K562 (cell line): ENCODE data around the gene PLXNA2. TPM values are rescaled to one million over a fixed set of nuclear protein-coding genes. Genes with fewer than 3 reads are reported as not detected.

Experiments used
- ATAC-seq: fragments of 200-7000 bp; cut with Tn5 transposase; 3 replicates; pipeline ENCODE4 v1.9.1; 2020; ENCODE audit warnings: moderate library complexity
- BruUV-seq: library from RNA; stranded (reverse); fragments of 400-500 nt; replicated peaks from 2 replicates; lab custom pipeline; 2021; lab: Mats Ljungman, UMichigan
- CTCF ChIA-PET: fragments of 300-600 bp; formaldehyde crosslinking; extraction: SDS; loops from one replicate; lab custom pipeline; 2021; ENCODE audit warnings: low intra/inter-chr PET ratio; lab: Yijun Ruan, JAX
- POLR2A ChIA-PET: fragments of 300-600, 350-650 bp; sonication (Branson Sonifier 250); formaldehyde crosslinking; extraction: SDS; loops from one replicate; lab custom pipeline; 2021; ENCODE audit warnings: antibody characterized with exemption, inconsistent platforms; lab: Yijun Ruan, JAX
- DNase-seq, 4 experiments: peaks; one replicate each; pipeline versions ENCODE4 v3.0.0 to v3.0.0-alpha.2; 2011 to 2018; ENCODE audit warnings: low spot score in 3 of 4, mixed read lengths in 3 of 4; ENCODE audit errors: extremely low read depth in 1 of 4
- FAIRE-seq: peaks from 2 replicates; lab custom pipeline; 2011; peaks lifted over from hg19 to GRCh38; lab: Jason Lieb, UNC
- H2AFZ ChIP-seq: 2 replicates; pipeline ENCODE4 v1.6.0; 2011; ENCODE audit warnings: low read depth, low read length, control low read depth, inconsistent platforms
- H3K27ac ChIP-seq: fragments of 200-600 bp; 3 replicates; pipeline ENCODE4 v1.8.0; 2011; ENCODE audit warnings: low read depth, mild to moderate bottlenecking, control low read depth, inconsistent platforms, low read length, moderate library complexity, mixed read lengths; ENCODE audit errors: extremely low read depth
- H3K27me3 ChIP-seq, 2 experiments: fragments of 300-600 bp in 1 of 2; 2 replicates in 1 of 2; 3 replicates in 1 of 2; pipeline versions ENCODE4 v1.6.0 to v1.8.0; 2011; ENCODE audit warnings: inconsistent platforms in 2 of 2, low read length in 2 of 2, mild to moderate bottlenecking in 1 of 2, mixed read lengths in 1 of 2, moderate library complexity in 1 of 2; ENCODE audit not compliant: control insufficient read depth in 2 of 2, insufficient read depth in 2 of 2
- H3K36me3 ChIP-seq: fragments of 300-600 bp; 3 replicates; pipeline ENCODE4 v1.8.0; 2011; ENCODE audit warnings: mild to moderate bottlenecking, low read length, inconsistent platforms; ENCODE audit not compliant: control insufficient read depth, insufficient read depth
- H3K4me1 ChIP-seq, 2 experiments: fragments of 200-600 bp in 1 of 2; replicated peaks in 1 of 2; 2 replicates in 1 of 2; 3 replicates in 1 of 2; pipeline versions ENCODE4 v1.5.1 to v1.8.0; 2011; ENCODE audit warnings: inconsistent platforms in 2 of 2, low read length in 2 of 2, mild to moderate bottlenecking in 1 of 2, mixed read lengths in 1 of 2, moderate library complexity in 1 of 2; ENCODE audit not compliant: control insufficient read depth in 2 of 2, insufficient read depth in 2 of 2
- H3K4me2 ChIP-seq: 2 replicates; pipeline ENCODE4 v1.6.1; 2011; ENCODE audit warnings: low read length, control low read depth, inconsistent platforms, mixed read lengths; ENCODE audit not compliant: insufficient read depth
- H3K4me3 ChIP-seq: fragments of 200-600 bp; sonication (generic), shearing (Covaris generic); 2 replicates; pipeline ENCODE4 v1.5.1; 2016; ENCODE audit warnings: control low read depth, inconsistent platforms
- H3K79me2 ChIP-seq: fragments of 200-600 bp; 3 replicates; pipeline ENCODE4 v1.8.0; 2011; ENCODE audit warnings: low read length, inconsistent platforms; ENCODE audit not compliant: control insufficient read depth, insufficient read depth
- H3K9ac ChIP-seq, 2 experiments: 2 replicates each; pipeline versions ENCODE4 v1.6.0 to v1.6.1; 2011; ENCODE audit warnings: low read depth in 2 of 2, low read length in 2 of 2, control low read depth in 1 of 2, inconsistent platforms in 1 of 2, mild to moderate bottlenecking in 1 of 2, mixed read lengths in 1 of 2; ENCODE audit not compliant: insufficient read depth in 1 of 2
- H3K9me1 ChIP-seq: one replicate; pipeline ENCODE4 v1.6.0; 2011; ENCODE audit warnings: inconsistent platforms, mild to moderate bottlenecking, low read length, moderate library complexity; ENCODE audit not compliant: control insufficient read depth, insufficient read depth
- H3K9me3 ChIP-seq: replicated peaks from 2 replicates; pipeline ENCODE4 v1.5.1; 2011; ENCODE audit warnings: low read depth, low read length, inconsistent platforms; ENCODE audit not compliant: control insufficient read depth, insufficient read depth
- H4K20me1 ChIP-seq: replicated peaks from 2 replicates; pipeline ENCODE4 v1.6.1; 2011; ENCODE audit warnings: low read length, inconsistent platforms, mixed read lengths; ENCODE audit not compliant: control insufficient read depth, insufficient read depth
- CREBBP ChIP-seq: IDR thresholded peaks from one replicate; pipeline ENCODE4 v1.6.1; 2012; ENCODE audit warnings: low read depth, mild to moderate bottlenecking, control low read depth, inconsistent platforms, low read length
- DIDO1 ChIP-seq: fragments of 450-650 bp; IDR thresholded peaks from 2 replicates; pipeline ENCODE4 v1.6.1; 2016; ENCODE audit warnings: low read depth, missing biosample characterization, missing genetic modification characterization
- ELK3 ChIP-seq: fragments of 450-650 bp; formaldehyde crosslinking; IDR thresholded peaks from 2 replicates; pipeline ENCODE4 v1.4.0; 2020; ENCODE audit warnings: mild to moderate bottlenecking
- MAFK ChIP-seq: IDR thresholded peaks from 2 replicates; pipeline ENCODE4 v1.6.1; 2011; ENCODE audit warnings: low read length, improper control_type of control experiment
- MAZ ChIP-seq, 2 experiments: fragments of 450-650 bp in 1 of 2; sonication (generic) in 1 of 2; formaldehyde crosslinking; IDR thresholded peaks in 1 of 2; conservative IDR thresholded peaks in 1 of 2; 2 replicates each; pipeline versions ENCODE4 v1.4.0 to v1.5.0; 2020; ENCODE audit warnings: mild to moderate bottlenecking in 1 of 2, missing genetic modification reagents in 1 of 2
- MBD2 ChIP-seq: sonication (generic); IDR thresholded peaks from 2 replicates; pipeline ENCODE4 v1.6.1; 2016; ENCODE audit warnings: low read depth, borderline replicate concordance
- MCM3 ChIP-seq: fragments of 450-650 bp; IDR thresholded peaks from 2 replicates; pipeline ENCODE4 v1.6.1; 2016
- SAP30 ChIP-seq: fragments of 200-600 bp; sonication (generic); IDR thresholded peaks from 2 replicates; pipeline ENCODE4 v1.6.1; 2012; ENCODE audit warnings: borderline replicate concordance, low read depth, mild to moderate bottlenecking, moderate library complexity, low read length, control low read depth, inconsistent platforms; ENCODE audit not compliant: insufficient read depth, poor library complexity, severe bottlenecking
- ZNF3 ChIP-seq: fragments of 250-450 bp; sonication (Bioruptor Pico); IDR thresholded peaks from 2 replicates; pipeline ENCODE4 v1.5.0; 2021; ENCODE audit warnings: mild to moderate bottlenecking, moderate library complexity
- WGBS: fragments of 100-300 bp; shearing (Covaris generic); methylation state at CpG from one replicate; pipeline ENCODE4 v1.1.6; 2016; ENCODE audit warnings: low coverage, mixed read lengths; ENCODE audit not compliant: insufficient coverage; ENCODE audit errors: missing lambda C conversion rate; 5-methylcytosine and 5-hydroxymethylcytosine counted together
- in situ Hi-C: fragments of 300-500 bp; cut with MboI; formaldehyde crosslinking; loops from 4 replicates; pipeline ENCODE4 v1.15.0; 2018; ENCODE audit warnings: inconsistent platforms, mixed read lengths
- intact Hi-C: fragments of 100-400 bp; cut with micrococcal nuclease; formaldehyde crosslinking; loops from 2 replicates; pipeline ENCODE4 v1.14.2; 2022
- polyA plus RNA-seq, 8 experiments: library from polyadenylated mRNA; depleted of rRNA in 4 of 8; stranded (reverse) in 5 of 8; unstranded in 3 of 8; fragments of >200 nt; fragmentation: Nextera tagmentation in 2 of 8; fragmentation: Illumina TruSeq in 1 of 8; extraction: Ambion mirVana in 2 of 8; extraction: Trizol in 1 of 8; gene quantifications; 2 replicates each; pipeline versions ENCODE4 v1.2.1 to v1.2.3, GENCODE V29; 2011 to 2014; ENCODE audit warnings: inconsistent platforms in 1 of 8, missing spikeins in 1 of 8
- total RNA-seq, 7 experiments: library from RNA; depleted of rRNA in 6 of 7; stranded (reverse); fragments of >200 nt in 6 of 7; fragmentation: Illumina TruSeq in 2 of 7; extraction: Trizol in 2 of 7; gene quantifications; 2 replicates each; pipeline versions ENCODE4 v1.2.1 to v1.2.3, GENCODE V29; 2011 to 2021; ENCODE audit warnings: low replicate concordance in 1 of 7
- TF ChIP-seq, protein P1 (sequence below): fragments of 250-450 bp; sonication (Bioruptor Pico); IDR thresholded peaks from 2 replicates; pipeline ENCODE4 v1.4.0; 2020
- TF ChIP-seq, protein P2 (sequence below): fragments of 250-450 bp; sonication (Bioruptor Pico); IDR thresholded peaks from 2 replicates; pipeline ENCODE4 v1.9.0; 2021; ENCODE audit warnings: mild to moderate bottlenecking

The PLXNA2 gene
- total and polyA plus RNA-seq, 9 of the 15 experiments (the other 6 are each of a cell fraction or from before 2014, with no cell fraction given), result 0.01 to 1.3 (median 0.32) TPM

GRCh38 chr1:208026880-208027438, 217.2 kb downstream of the PLXNA2 start:
- no peaks in the 10 kb centered on the region for H3K9me1 ChIP-seq
- H3K79me2 ChIP-seq, result no peaks in the 10 kb centered on the region
- 0% methylated on average over 14 of the region's 14 CpGs for WGBS
- DNase-seq (no peak), FAIRE-seq (no peak), ATAC-seq (no peak; the same call in 2 of the 3 replicates)
- H3K9ac ChIP-seq, result 0 out of 4 replicates have a peak overlapping the region, but pooled peaks of 1 of the 2 experiments have one; percentile 43
- in situ Hi-C loops, result no loop called here
- no TSS peak for BruUV-seq
- no peak overlapping the region for H3K4me3 ChIP-seq
- no peaks in the 10 kb centered on the region for H3K9me3 ChIP-seq
- peaks cover 57 to 85% of the 10 kb centered on the region in 2 experiments for H3K27me3 ChIP-seq
- intact Hi-C loops, result loop anchor here (5.0 to 10.0 kb wide), 2 partner anchors 410 to 1178 kb away; no protein-coding TSS in a partner anchor
- no peak for TF ChIP-seq ZNF3 (CRISPR knock-in tag)
- TF ChIP-seq MAFK, result no peak
- no peak for TF ChIP-seq DIDO1 (tag)
- no peak for TF ChIP-seq ELK3 (CRISPR knock-in tag)
- TF ChIP-seq MBD2, result no peak
- TF ChIP-seq CREBBP, result no peak
- TF ChIP-seq, protein P1, sequence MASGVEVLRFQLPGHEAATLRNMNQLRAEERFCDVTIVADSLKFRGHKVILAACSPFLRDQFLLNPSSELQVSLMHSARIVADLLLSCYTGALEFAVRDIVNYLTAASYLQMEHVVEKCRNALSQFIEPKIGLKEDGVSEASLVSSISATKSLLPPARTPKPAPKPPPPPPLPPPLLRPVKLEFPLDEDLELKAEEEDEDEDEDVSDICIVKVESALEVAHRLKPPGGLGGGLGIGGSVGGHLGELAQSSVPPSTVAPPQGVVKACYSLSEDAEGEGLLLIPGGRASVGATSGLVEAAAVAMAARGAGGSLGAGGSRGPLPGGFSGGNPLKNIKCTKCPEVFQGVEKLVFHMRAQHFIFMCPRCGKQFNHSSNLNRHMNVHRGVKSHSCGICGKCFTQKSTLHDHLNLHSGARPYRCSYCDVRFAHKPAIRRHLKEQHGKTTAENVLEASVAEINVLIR (CRISPR knock-in tag), result no peak
- TF ChIP-seq, protein P2, sequence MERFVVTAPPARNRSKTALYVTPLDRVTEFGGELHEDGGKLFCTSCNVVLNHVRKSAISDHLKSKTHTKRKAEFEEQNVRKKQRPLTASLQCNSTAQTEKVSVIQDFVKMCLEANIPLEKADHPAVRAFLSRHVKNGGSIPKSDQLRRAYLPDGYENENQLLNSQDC, result no peak
- no peak for TF ChIP-seq MCM3
- no peak for TF ChIP-seq MAZ (CRISPR knock-in tag; conservative IDR thresholded peaks at IDR 0.05 in 1 of 2, IDR thresholded peaks at IDR 0.05 in 1 of 2)
- no peak for TF ChIP-seq SAP30
- H3K36me3 ChIP-seq, result no peaks in the 10 kb centered on the region
- H2AFZ ChIP-seq, result no peak overlapping the region
- ChIA-PET CTCF (no interaction called here), POLR2A (interaction anchor here (1.3 kb wide), 1 partner anchor 15 kb away, joined by 7 read pairs; no protein-coding TSS in a partner anchor)
- no peak overlapping the region for H3K4me2 ChIP-seq
- no peaks in the 10 kb centered on the region; the same call in 1 of the 2 replicates for H4K20me1 ChIP-seq
- no peak overlapping the region for H3K27ac ChIP-seq
- H3K4me1 ChIP-seq, result no peaks in the 10 kb centered on the region
